Lung (tissue), 13 donors: Measurements from ENCODE around the gene CXCR5. TPM values are rescaled to one million over a fixed set of nuclear protein-coding genes. Genes with fewer than 3 reads are reported as not detected.

Source experiments
- ATAC-seq: fragments of 200-7000 bp; cut with Tn5 transposase; one replicate; pipeline ENCODE4 v1.9.1; 2020; ENCODE audit warnings: moderate number of reproducible peaks; ENCODE audit not compliant: insufficient read depth, low FRiP score
- DNase-seq, 3 donors: peaks; one replicate each; pipeline ENCODE4 v3.0.0-alpha.2; 2013 to 2017
- H3K27ac ChIP-seq, 2 donors: one replicate each; pipeline ENCODE4 v1.5.1; 2013; ENCODE audit warnings: mild to moderate bottlenecking in 2 of 2, moderate library complexity in 2 of 2, control low read depth in 1 of 2, inconsistent platforms in 1 of 2, low read depth in 1 of 2, low read length in 1 of 2
- H3K27me3 ChIP-seq, 3 donors: one replicate each; pipeline ENCODE4 v1.5.1; 2013; ENCODE audit warnings: low read length in 2 of 3; ENCODE audit not compliant: control insufficient read depth in 3 of 3, insufficient read depth in 3 of 3
- H3K36me3 ChIP-seq, 4 donors: one replicate each; pipeline ENCODE4 v1.5.1; 2013; ENCODE audit warnings: low read length in 4 of 4, mild to moderate bottlenecking in 1 of 4, moderate library complexity in 1 of 4; ENCODE audit not compliant: control insufficient read depth in 4 of 4, insufficient read depth in 4 of 4
- H3K4me1 ChIP-seq, 5 donors: one replicate each; pipeline ENCODE4 v1.5.1; 2013; ENCODE audit warnings: low read length in 5 of 5, mild to moderate bottlenecking in 2 of 5, moderate library complexity in 1 of 5; ENCODE audit not compliant: control insufficient read depth in 5 of 5, insufficient read depth in 5 of 5
- H3K4me3 ChIP-seq: one replicate; pipeline ENCODE4 v1.5.1; 2013; ENCODE audit warnings: mild to moderate bottlenecking, control low read depth, moderate library complexity
- H3K9ac ChIP-seq, 2 donors: one replicate each; pipeline ENCODE4 v1.5.1; 2013; ENCODE audit warnings: low read length in 2 of 2, control low read depth in 1 of 2; ENCODE audit not compliant: insufficient read depth in 1 of 2
- H3K9me3 ChIP-seq, 4 donors: one replicate each; pipeline ENCODE4 v1.5.1; 2013; ENCODE audit warnings: low read length in 3 of 4, mild to moderate bottlenecking in 1 of 4, moderate library complexity in 1 of 4; ENCODE audit not compliant: control insufficient read depth in 4 of 4, insufficient read depth in 3 of 4
- CTCF ChIP-seq: IDR thresholded peaks from 2 replicates; pipeline ENCODE4 v1.5.1; 2012; ENCODE audit warnings: mild to moderate bottlenecking; ENCODE audit errors: control extremely low read depth, extremely low read depth
- whole genome bisulfite sequencing, 2 donors: extraction: QIAGEN DNeasy Blood & Tissue Kit; methylation state at CpG; one replicate each; pipeline ENCODE4 v1.1.7; 2013; 5-methylcytosine and 5-hydroxymethylcytosine counted together
- polyA plus RNA-seq, 2 donors: library from polyadenylated mRNA; stranded (reverse); fragments of 200-250 nt; gene quantifications; one replicate each; pipeline ENCODE4 v1.2.1, GENCODE V29; 2013
- small RNA-seq: library from RNA; depleted of rRNA; stranded (forward); fragments of <200 nt; gene quantifications from one replicate; pipeline ENCODE3, GENCODE V24; 2014; ENCODE audit warnings: low replicate concordance
- total RNA-seq, 2 donors: library from RNA; depleted of rRNA in 1 of 2; stranded (reverse); fragments of >200 nt in 1 of 2; gene quantifications; one replicate each; pipeline ENCODE4 v1.2.1, GENCODE V29; 2014 to 2021
- donor health status: control.
- donor health status: control.
- donor health status: Bipolar disorder and iron deficiency.
- donor health status: healthy.
- donor health status: DM: yes; HTN: yes; CAD: no.

CXCR5 gene
- total and polyA plus RNA-seq, 4 donors, result 0.16 to 0.65 (median 0.48) TPM; not detected in 1

DNA sequence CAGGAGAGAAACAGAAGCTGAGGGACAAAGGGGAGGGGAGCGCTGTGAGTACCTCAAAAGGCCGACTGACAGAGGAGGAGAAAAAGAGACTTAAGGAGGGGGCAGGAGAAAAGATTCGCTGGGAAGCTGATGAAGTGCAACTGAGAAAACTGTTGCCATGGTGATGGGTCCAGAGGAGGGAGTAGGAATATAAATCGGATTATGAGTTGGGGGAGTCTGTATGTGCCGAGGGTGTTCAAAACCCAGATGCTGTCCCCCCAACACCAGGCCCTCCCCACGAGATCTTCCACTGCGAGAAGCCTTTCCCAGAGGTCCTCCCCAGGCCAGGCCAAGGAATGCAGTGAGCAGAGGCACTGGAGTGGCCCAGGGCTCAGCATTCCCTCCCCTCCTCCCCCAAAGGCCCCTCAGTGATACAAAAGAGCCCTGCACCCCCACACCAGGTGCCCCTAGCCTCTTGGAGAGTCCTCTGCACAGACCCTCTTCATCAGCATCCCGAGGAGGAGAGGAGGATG, 55.8 kb downstream of the CXCR5 start:
- WGBS, 2 donors, result 72 to 77% methylated on average over 8 of the region's 8 CpGs
- Histone ChIP-seq H3K27ac (no peak overlapping the region), H3K36me3 (no peaks in the 10 kb centered on the region), H3K27me3 (no peaks in the 10 kb centered on the region), H3K4me1 (peaks cover 0 to 10% (median 0%) of the 10 kb centered on the region in 5 donors), H3K9me3 (no peaks in the 10 kb centered on the region), H3K4me3 (no peak overlapping the region), H3K9ac (no peak overlapping the region)
- no peak for TF ChIP-seq CTCF
- DNase-seq (no peak), ATAC-seq (no peak)

DNA sequence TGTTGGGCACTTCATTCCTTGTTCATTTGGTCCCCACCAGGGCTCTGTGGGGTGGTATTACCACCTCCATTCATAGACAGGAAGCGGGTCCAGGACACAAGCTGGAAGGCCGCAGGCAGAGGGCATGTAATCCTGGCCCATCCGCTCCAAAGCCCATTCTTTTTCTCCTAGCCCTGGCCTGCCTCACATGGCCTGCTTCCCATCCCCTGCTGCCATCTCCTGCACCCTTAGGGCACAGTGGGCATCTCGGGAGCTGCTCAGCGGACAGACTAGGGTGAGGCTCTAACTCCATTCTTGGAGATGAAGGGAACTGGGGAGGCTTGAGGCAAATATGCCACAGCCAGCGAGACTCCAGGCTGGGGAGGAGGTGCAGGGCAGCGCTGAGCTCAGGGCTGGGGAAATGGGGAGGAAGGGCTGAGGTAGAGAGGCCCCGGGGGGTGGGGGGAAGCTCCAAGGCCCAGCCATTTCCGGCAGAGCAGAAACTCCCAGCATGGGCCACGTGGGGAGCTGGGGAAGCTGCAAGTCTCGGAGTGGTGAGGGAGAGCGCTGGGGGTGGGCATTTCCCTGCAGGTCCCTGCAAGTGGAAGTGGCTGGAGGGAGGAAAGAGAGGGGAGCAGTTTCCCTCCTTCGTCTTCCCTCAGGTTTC, 56.4 kb downstream of the CXCR5 start:
- no peak overlapping the region for H3K9ac ChIP-seq
- WGBS, 2 donors, result 24 to 36% methylated on average over 13 of the region's 13 CpGs
- DNase-seq (peak; percentile 50 to 76 (median 60)), ATAC-seq (no peak)
- H3K9me3 ChIP-seq, result no peaks in the 10 kb centered on the region
- no peaks in the 10 kb centered on the region for H3K27me3 ChIP-seq
- no peaks in the 10 kb centered on the region for H3K36me3 ChIP-seq
- TF ChIP-seq CTCF, result no peak
- no peak overlapping the region for H3K27ac ChIP-seq
- H3K4me3 ChIP-seq, result no peak overlapping the region
- peaks cover 0 to 10% (median 0%) of the 10 kb centered on the region in 5 donors for H3K4me1 ChIP-seq

GRCh38 chr11:118947091-118947490, 63.4 kb downstream of the CXCR5 start:
- Histone ChIP-seq H3K4me1 (no peaks in the 10 kb centered on the region), H3K27ac (no peak overlapping the region), H3K27me3 (peaks cover 0 to 2% (median 0%) of the 10 kb centered on the region in 3 donors), H3K36me3 (no peaks in the 10 kb centered on the region), H3K9ac (no peak overlapping the region), H3K9me3 (no peaks in the 10 kb centered on the region), H3K4me3 (no peak overlapping the region)
- no peak for TF ChIP-seq CTCF
- 29 to 32% methylated on average over 2 of the region's 2 CpGs for WGBS, 2 donors
- DNase-seq (no peak), ATAC-seq (no peak)

Small RNA genes within 50 kb of the gene (small RNA-seq; reads per million reads assigned to genes)
- gene MIR4492 (not detected), gene RF00019 (not detected), gene RN7SL688P (not detected)

Other genes starting within 250 kb of the CXCR5 start
- under 1 TPM in 1 of 2 donors, not detected in 1; 0.17 TPM for gene TREH, start 204.2 kb upstream of the CXCR5 start, total RNA-seq
- gene TREH, start 204.2 kb upstream of the CXCR5 start, polyA plus RNA-seq, result 1 to 10 TPM in 1 of 2 donors, under 1 TPM in 1; 0.19 to 1.1 TPM
- 100 to 1,000 TPM in 1 of 2 donors, 10 to 100 TPM in 1; 96.8 to 209 TPM for gene DDX6, start 92.7 kb upstream of the CXCR5 start, total RNA-seq
- gene DDX6, start 92.7 kb upstream of the CXCR5 start, polyA plus RNA-seq, result 10 to 100 TPM; 19.9 to 26.5 TPM
- gene BCL9L, start 42.0 kb downstream of the CXCR5 start, total RNA-seq, result 10 to 100 TPM; 39.6 to 91.0 TPM
- gene BCL9L, start 42.0 kb downstream of the CXCR5 start, polyA plus RNA-seq, result 10 to 100 TPM; 23.3 to 30.4 TPM
- gene UPK2, start 72.4 kb downstream of the CXCR5 start, total RNA-seq, result not detected
- under 1 TPM in 1 of 2 donors, not detected in 1; 0.07 TPM for gene UPK2, start 72.4 kb downstream of the CXCR5 start, polyA plus RNA-seq
- gene FOXR1, start 87.9 kb downstream of the CXCR5 start, total RNA-seq, result not detected
- not detected for gene FOXR1, start 87.9 kb downstream of the CXCR5 start, polyA plus RNA-seq
- 10 to 100 TPM; 47.1 to 59.9 TPM for gene CENATAC, start 114.2 kb downstream of the CXCR5 start, total RNA-seq
- gene CENATAC, start 114.2 kb downstream of the CXCR5 start, polyA plus RNA-seq, result 10 to 100 TPM; 12.3 to 97.5 TPM
- 100 to 1,000 TPM; 483 to 780 TPM for gene RPS25, start 134.5 kb downstream of the CXCR5 start, total RNA-seq
- gene RPS25, start 134.5 kb downstream of the CXCR5 start, polyA plus RNA-seq, result 1,000 to 10,000 TPM; 1,136 to 2,643 TPM
- gene TRAPPC4, start 134.9 kb downstream of the CXCR5 start, total RNA-seq, result 10 to 100 TPM; 45.8 to 71.4 TPM
- gene TRAPPC4, start 134.9 kb downstream of the CXCR5 start, polyA plus RNA-seq, result 10 to 100 TPM; 43.0 to 63.1 TPM
- 10 to 100 TPM in 1 of 2 donors, 1 to 10 TPM in 1; 8.2 to 16.2 TPM for gene SLC37A4, start 147.0 kb downstream of the CXCR5 start, total RNA-seq
- gene SLC37A4, start 147.0 kb downstream of the CXCR5 start, polyA plus RNA-seq, result 10 to 100 TPM; 13.5 to 13.6 TPM
- 100 to 1,000 TPM in 1 of 2 donors, 10 to 100 TPM in 1; 46.6 to 252 TPM for gene HYOU1, start 173.3 kb downstream of the CXCR5 start, total RNA-seq
- 100 to 1,000 TPM in 1 of 2 donors, 10 to 100 TPM in 1; 59.7 to 152 TPM for gene HYOU1, start 173.3 kb downstream of the CXCR5 start, polyA plus RNA-seq
- 10 to 100 TPM; 34.6 to 36.0 TPM for gene VPS11, start 183.9 kb downstream of the CXCR5 start, total RNA-seq
- gene VPS11, start 183.9 kb downstream of the CXCR5 start, polyA plus RNA-seq, result 10 to 100 TPM; 33.8 to 56.1 TPM
- gene HMBS, start 201.0 kb downstream of the CXCR5 start, total RNA-seq, result 10 to 100 TPM; 11.7 to 31.5 TPM
- gene HMBS, start 201.0 kb downstream of the CXCR5 start, polyA plus RNA-seq, result 10 to 100 TPM; 31.5 to 33.3 TPM
- 10 to 100 TPM; 29.4 to 50.9 TPM for gene DPAGT1, start 218.0 kb downstream of the CXCR5 start, total RNA-seq
- gene DPAGT1, start 218.0 kb downstream of the CXCR5 start, polyA plus RNA-seq, result 10 to 100 TPM; 19.0 to 36.7 TPM
- gene C2CD2L, start 223.5 kb downstream of the CXCR5 start, total RNA-seq, result 10 to 100 TPM in 1 of 2 donors, 1 to 10 TPM in 1; 6.5 to 20.7 TPM
- 10 to 100 TPM; 11.6 to 13.7 TPM for gene C2CD2L, start 223.5 kb downstream of the CXCR5 start, polyA plus RNA-seq
- 10 to 100 TPM; 21.2 to 24.5 TPM for gene HINFP, start 237.7 kb downstream of the CXCR5 start, total RNA-seq
- 10 to 100 TPM; 10.4 to 14.3 TPM for gene HINFP, start 237.7 kb downstream of the CXCR5 start, polyA plus RNA-seq